HL-60 (cell line): ENCODE results near the gene PDE11A.

Experiments
- DNase-seq, 2 experiments: peaks; one replicate each; pipeline ENCODE4 v3.0.0-alpha.2; 2010 to 2020; ENCODE audit warnings: low read depth in 1 of 2, low spot score in 1 of 2
- H3K27ac ChIP-seq: fragments of 250-450 bp; sonication (Bioruptor Pico); replicated peaks from 2 replicates; pipeline ENCODE4 v1.5.1; 2020; ENCODE audit warnings: mild to moderate bottlenecking, moderate library complexity
- H3K27me3 ChIP-seq: fragments of 250-450 bp; sonication (Bioruptor Pico); 2 replicates; pipeline ENCODE4 v1.5.1; 2021; ENCODE audit warnings: mild to moderate bottlenecking, moderate library complexity; ENCODE audit not compliant: insufficient read depth, poor library complexity, severe bottlenecking
- H3K4me3 ChIP-seq: replicated peaks from 2 replicates; pipeline ENCODE4 v1.5.1; 2011; ENCODE audit warnings: mild to moderate bottlenecking, control low read depth, low read length; ENCODE audit not compliant: insufficient read depth
- GABPA ChIP-seq: IDR thresholded peaks from 2 replicates; pipeline ENCODE4 v1.6.1; 2012; ENCODE audit warnings: low read depth
- POLR2AphosphoS5 ChIP-seq: IDR thresholded peaks from 2 replicates; pipeline ENCODE4 v1.6.1; 2012; ENCODE audit warnings: low read depth
- SPI1 ChIP-seq: IDR thresholded peaks from 2 replicates; pipeline ENCODE4 v1.6.1; 2012; ENCODE audit warnings: low read depth, mild to moderate bottlenecking, borderline replicate concordance
- TF ChIP-seq, protein P1 (sequence below): IDR thresholded peaks from one replicate; pipeline ENCODE4 v1.5.1; 2011; ENCODE audit warnings: low read length, control low read depth, inconsistent platforms; ENCODE audit not compliant: insufficient read depth
- TF ChIP-seq, protein P2 (sequence below): IDR thresholded peaks from 2 replicates; pipeline ENCODE4 v1.6.1; 2012; ENCODE audit warnings: low read depth; ENCODE audit not compliant: insufficient replicate concordance

PDE11A gene

DNA sequence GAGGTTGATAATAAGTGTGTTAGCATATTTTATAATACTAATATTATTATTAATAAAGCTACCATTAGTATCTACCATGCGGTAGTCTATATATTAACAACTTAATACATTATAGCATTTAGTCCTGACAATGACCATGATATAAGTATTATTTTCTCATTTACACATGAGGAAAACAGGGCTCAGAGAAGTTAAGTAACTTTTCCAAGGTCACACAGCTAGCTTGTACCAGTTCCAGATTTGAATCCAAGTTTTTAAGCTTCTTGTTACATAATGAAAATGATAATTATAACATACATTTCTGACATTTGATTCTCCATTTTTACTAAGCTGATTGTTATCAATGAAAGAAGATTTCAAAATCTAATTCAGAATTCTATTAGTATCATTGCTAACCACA is 369.4 kb downstream of the PDE11A start:
- TF ChIP-seq GABPA = no peak
- TF ChIP-seq, protein P1, sequence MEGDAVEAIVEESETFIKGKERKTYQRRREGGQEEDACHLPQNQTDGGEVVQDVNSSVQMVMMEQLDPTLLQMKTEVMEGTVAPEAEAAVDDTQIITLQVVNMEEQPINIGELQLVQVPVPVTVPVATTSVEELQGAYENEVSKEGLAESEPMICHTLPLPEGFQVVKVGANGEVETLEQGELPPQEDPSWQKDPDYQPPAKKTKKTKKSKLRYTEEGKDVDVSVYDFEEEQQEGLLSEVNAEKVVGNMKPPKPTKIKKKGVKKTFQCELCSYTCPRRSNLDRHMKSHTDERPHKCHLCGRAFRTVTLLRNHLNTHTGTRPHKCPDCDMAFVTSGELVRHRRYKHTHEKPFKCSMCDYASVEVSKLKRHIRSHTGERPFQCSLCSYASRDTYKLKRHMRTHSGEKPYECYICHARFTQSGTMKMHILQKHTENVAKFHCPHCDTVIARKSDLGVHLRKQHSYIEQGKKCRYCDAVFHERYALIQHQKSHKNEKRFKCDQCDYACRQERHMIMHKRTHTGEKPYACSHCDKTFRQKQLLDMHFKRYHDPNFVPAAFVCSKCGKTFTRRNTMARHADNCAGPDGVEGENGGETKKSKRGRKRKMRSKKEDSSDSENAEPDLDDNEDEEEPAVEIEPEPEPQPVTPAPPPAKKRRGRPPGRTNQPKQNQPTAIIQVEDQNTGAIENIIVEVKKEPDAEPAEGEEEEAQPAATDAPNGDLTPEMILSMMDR = no peak
- TF ChIP-seq SPI1 = no peak
- TF ChIP-seq, protein P2, sequence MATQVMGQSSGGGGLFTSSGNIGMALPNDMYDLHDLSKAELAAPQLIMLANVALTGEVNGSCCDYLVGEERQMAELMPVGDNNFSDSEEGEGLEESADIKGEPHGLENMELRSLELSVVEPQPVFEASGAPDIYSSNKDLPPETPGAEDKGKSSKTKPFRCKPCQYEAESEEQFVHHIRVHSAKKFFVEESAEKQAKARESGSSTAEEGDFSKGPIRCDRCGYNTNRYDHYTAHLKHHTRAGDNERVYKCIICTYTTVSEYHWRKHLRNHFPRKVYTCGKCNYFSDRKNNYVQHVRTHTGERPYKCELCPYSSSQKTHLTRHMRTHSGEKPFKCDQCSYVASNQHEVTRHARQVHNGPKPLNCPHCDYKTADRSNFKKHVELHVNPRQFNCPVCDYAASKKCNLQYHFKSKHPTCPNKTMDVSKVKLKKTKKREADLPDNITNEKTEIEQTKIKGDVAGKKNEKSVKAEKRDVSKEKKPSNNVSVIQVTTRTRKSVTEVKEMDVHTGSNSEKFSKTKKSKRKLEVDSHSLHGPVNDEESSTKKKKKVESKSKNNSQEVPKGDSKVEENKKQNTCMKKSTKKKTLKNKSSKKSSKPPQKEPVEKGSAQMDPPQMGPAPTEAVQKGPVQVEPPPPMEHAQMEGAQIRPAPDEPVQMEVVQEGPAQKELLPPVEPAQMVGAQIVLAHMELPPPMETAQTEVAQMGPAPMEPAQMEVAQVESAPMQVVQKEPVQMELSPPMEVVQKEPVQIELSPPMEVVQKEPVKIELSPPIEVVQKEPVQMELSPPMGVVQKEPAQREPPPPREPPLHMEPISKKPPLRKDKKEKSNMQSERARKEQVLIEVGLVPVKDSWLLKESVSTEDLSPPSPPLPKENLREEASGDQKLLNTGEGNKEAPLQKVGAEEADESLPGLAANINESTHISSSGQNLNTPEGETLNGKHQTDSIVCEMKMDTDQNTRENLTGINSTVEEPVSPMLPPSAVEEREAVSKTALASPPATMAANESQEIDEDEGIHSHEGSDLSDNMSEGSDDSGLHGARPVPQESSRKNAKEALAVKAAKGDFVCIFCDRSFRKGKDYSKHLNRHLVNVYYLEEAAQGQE = no peak
- no peak for TF ChIP-seq POLR2AphosphoS5
- no peak for DNase-seq
- Histone ChIP-seq H3K27me3 (no peaks in the 10 kb centered on the region), H3K27ac (no peak overlapping the region), H3K4me3 (no peak overlapping the region)

DNA sequence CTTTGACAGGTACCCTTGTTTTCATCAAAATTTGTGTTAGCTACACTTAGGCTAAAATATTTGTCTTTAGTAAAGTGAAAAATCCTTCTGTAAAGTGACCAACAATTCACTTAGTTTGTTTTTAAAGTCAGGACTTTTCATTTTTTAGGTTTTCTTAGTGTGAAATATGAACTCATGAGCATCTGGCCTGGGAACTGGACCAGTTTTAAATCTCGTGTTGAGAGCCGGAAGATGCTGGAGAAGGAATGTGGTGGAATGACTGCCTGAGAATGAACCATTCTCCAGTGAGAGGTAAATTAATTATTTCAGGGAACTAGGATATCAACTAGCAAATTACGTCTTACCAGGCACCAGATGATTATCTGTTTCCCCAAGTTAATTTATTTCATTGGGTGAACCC is 374.3 kb downstream of the PDE11A start:
- no peak for DNase-seq
- TF ChIP-seq GABPA (no peak), POLR2AphosphoS5 (no peak), SPI1 (no peak)
- TF ChIP-seq, protein P1 = no peak
- TF ChIP-seq, protein P2 = no peak
- H3K4me3 ChIP-seq = no peak overlapping the region

DNA sequence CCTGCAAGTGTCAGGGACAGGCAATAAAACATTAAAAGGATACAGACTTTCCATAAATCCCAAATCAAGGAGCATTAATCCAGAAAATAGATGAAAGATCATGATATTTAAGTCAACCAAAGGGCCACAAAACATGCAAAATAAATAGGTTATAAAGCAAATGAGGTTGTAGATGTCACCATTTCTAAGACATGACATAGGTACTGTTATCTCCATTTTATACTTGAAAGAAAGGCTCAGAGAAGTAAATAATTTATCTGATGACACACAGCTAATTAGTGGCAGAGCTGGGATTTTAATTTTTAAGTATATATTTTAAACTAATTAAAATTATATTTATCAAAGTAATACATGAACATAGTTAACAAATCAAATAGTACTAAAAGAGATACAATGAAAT is 378.2 kb downstream of the PDE11A start:
- TF ChIP-seq, protein P2 = no peak
- TF ChIP-seq SPI1 (no peak), POLR2AphosphoS5 (no peak), GABPA (no peak)
- TF ChIP-seq, protein P1 = no peak
- no peak for DNase-seq
- no peak overlapping the region for H3K27ac ChIP-seq
- peaks cover 3% of the 10 kb centered on the region for H3K27me3 ChIP-seq
- H3K4me3 ChIP-seq = no peak overlapping the region

More for the DNA sequence above, 374.3 kb downstream of the PDE11A start:
- Histone ChIP-seq H3K27ac (no peak overlapping the region), H3K27me3 (peaks cover 3% of the 10 kb centered on the region)
